Measurements from ENCODE around the gene NR2E1.

The NR2E1 gene

DNA sequence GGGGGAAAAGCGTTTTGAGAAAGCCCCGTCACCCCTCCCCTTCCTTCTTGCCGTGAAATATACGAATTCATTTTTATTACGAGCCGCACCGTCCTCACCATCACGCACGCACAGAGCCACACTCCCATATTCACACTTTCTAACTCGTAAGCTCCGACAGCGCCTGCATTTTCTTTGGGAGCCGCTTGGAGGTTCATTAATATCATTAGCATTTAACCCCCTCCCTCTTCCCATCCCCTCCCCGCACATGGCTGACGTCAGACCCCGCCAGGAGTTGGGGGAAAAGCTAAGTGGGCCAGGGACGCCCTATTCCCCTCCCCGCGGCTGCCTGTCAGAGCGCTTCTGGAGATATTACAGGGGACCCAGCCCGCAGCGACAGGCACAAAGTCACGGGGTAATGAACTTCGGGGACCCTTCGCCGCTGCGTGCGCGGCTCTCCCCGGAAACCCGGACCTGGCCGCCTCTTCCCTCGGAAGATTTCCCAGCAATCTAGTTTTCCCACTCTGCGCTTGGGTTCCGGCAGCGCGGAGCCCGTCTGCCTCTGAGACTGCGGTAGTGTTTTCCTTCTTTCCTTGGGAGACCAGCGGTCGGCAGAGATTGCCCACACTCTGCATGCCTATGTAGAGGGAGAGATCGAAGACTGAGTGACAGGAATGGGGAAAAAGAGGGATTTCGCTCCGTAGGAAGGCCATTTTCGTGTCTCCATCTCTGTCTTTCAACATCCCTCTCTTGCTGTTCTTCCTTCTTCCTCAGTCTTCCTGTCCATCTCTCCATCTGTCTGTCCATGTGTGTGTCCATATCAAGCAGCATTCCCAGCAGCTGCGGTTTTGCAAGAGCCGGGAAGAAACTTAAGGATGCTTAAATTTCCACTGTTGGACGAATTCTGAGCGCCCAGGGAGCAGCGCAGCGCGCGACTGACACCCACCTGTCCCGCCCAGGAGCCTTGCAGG lies at the start of gene NR2E1:
TSS of gene NR2E1 (plus strand) at position 309 of the 950 bp plus-strand sequence. CDS start 744 bp downstream, outside the sequence.
- H3K4me3 ChIP-seq (ENCODE audit: low read length) = no peak within 1 kb of the TSS; the same call in 1 of the 2 replicates
- no peak for DNase-seq (ENCODE audit: low read depth)
- TF ChIP-seq, protein P1, sequence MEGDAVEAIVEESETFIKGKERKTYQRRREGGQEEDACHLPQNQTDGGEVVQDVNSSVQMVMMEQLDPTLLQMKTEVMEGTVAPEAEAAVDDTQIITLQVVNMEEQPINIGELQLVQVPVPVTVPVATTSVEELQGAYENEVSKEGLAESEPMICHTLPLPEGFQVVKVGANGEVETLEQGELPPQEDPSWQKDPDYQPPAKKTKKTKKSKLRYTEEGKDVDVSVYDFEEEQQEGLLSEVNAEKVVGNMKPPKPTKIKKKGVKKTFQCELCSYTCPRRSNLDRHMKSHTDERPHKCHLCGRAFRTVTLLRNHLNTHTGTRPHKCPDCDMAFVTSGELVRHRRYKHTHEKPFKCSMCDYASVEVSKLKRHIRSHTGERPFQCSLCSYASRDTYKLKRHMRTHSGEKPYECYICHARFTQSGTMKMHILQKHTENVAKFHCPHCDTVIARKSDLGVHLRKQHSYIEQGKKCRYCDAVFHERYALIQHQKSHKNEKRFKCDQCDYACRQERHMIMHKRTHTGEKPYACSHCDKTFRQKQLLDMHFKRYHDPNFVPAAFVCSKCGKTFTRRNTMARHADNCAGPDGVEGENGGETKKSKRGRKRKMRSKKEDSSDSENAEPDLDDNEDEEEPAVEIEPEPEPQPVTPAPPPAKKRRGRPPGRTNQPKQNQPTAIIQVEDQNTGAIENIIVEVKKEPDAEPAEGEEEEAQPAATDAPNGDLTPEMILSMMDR (conservative IDR thresholded peaks at IDR 0.05; ENCODE audit: low read length) = no peak

DNA sequence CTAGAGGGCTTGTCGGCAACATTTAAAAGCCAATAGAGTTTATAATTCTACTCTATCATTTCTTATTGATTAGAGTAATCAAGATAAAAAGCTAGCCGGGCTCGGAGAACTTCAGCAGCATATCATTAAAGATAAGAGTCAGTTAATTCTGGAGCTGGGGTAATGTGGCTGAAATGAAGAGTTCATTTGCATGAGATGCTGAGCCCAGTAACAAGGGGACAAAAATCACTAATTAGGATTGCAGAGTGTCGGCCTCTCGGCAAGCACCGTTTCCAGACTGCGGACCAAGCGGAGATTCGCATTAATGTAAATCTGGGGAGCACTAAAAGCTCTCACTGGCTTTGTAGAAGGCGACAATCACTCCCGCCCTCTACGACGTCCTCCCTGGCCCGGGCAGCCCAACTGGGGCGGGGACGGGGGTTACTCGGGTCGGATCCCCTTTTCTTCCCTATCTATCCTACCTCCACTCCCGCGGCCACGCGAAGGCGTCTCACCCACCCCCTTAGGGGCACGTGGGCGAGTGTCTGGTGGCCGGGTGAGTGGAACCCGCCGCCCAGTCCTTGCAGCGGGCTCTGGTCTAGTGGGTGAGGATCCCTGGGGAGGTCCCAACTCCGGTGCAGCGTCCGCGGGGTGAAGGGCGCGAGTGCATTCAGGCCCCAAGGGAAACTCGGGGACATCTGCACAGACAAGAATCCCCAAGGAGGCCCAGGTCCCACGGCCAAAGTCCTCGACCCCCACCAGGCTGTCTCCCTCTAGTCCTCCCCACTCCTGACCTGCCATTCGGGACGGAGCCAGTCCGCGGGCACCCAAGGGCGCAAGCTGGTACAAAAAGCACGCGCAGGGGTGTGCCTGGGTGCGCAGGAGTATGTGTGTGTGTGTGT lies 49.0 kb upstream of the NR2E1 start:
- H3K4me3 ChIP-seq (ENCODE audit: low read length) = peak overlapping the region; percentile 65; the same call in 1 of the 2 replicates
- DNase-seq (ENCODE audit: low read depth) = no peak
- TF ChIP-seq, protein P1 (conservative IDR thresholded peaks at IDR 0.05; ENCODE audit: low read length) = no peak

DNA sequence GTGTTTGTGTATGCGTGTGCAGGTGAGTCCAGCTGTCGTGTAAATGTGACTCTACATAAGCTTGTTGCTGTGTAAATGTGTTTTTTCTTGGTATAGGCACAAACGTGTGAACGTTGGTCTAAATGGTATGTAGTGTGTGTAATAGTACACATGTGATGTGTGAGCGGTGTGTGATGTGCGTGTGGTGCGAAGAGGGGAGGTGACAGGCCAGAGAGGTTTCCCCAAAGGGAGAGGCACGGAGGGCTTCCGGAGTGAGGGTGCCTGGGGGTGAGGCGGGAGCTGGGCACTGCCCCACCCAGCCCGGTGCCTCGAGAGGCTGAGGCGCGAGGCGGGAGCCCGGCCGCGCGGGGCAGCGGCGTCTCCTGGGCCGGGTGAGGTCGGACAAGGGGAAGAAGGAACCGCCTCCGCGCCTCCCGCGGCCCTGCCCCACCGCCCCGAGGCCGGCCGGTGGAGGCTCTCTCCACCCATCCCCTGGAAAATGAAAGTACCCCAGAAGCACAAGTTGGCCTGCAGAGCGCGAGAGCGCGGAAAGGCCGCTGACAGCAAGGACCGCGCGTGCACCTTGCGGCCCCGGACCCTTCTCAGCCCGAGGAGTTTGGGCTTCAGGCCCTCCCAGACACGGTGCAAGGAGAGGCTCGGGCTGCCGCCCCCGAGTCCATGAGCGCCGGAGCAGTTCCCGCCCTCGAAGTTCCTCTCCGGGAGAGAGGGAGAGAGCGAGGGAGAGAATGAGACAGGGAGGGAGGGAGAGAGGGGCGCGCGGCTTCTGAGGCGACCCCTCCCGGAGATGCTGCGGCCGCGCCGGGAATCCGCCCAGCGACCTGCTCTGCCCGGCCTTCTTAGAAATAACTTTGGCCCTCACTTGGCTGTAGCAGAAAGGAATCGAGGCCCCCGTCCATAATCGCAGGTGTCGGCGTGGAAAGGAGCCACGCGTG lies 48.1 kb upstream of the NR2E1 start:
- TF ChIP-seq, protein P1 (conservative IDR thresholded peaks at IDR 0.05; ENCODE audit: low read length) = no peak
- DNase-seq (ENCODE audit: low read depth) = no peak
- H3K4me3 ChIP-seq (ENCODE audit: low read length) = peak overlapping the region; percentile 65

DNA sequence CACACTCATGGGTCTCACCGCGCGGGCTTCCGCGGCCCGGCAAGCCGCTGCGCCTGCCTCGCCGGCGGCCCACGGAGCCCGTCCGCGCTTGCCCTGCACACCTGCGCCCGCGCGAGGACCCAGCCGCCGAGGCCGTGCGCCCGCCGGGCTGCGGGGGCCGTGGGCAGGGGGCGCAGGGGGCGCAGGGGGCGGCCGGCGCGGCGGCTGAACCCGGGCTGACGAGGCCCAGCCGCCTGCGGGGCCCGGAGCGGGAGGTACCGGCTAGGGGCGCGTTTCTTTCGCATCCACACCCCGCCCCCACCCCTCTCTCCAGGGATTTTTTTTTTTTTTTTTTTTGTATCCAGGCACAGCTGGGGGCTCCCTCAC lies 47.5 kb upstream of the NR2E1 start:
- TF ChIP-seq, protein P1 (conservative IDR thresholded peaks at IDR 0.05; ENCODE audit: low read length) = no peak
- peak overlapping the region; percentile 65 for H3K4me3 ChIP-seq (ENCODE audit: low read length)
- DNase-seq (ENCODE audit: low read depth) = no peak

DNA sequence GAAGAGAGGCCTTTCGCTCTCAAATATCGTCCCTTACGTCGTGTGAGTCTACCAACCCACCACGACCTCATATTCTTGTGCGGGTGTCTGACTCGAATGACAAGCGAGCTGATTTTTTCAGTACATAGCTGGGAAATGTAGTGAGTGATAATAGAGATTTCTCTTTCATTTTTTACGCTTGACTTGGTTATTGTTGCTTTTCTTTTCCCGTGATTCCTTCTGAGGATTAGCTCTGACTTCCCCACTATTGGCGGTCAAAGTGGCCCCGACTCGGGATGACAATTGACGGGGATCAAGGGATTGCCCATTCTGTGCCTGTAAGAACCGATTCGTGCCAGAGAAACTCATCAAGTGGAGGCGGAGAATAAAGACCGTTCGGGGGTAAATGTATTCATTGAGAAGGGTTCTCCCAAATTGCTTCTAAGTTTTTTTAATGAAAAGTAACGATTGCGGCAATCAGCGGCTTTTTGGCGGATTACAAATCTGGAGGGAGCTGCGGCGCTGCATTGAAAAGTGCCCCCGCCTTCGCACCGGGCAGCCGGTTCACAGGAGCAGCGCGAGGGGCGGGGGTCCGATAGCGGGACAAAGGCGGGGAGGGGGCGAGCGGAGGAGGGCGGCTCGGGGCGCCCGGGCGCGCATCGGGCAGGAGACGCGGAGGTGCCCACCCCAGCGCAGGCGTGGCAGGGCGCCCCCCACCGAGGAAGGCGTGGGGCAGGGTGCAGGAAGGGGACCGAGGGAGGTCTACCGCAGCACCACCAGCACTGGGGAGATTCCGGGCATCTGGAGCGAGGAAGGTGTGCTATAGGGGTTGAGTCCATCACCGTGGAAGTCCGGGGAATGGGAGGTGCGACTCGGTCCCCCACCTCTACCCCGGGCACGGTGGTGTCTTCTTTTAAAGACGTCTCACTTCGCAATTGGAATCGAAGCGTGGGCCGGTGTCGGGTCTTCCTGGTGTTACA lies 46.7 kb upstream of the NR2E1 start:
- peak overlapping the region; percentile 27 for H3K4me3 ChIP-seq (ENCODE audit: low read length)
- TF ChIP-seq, protein P1 (conservative IDR thresholded peaks at IDR 0.05; ENCODE audit: low read length) = no peak
- DNase-seq (ENCODE audit: low read depth) = no peak
